Breast epithelium (tissue), 4 donors: ENCODE results near the gene TOX2. TPM values are rescaled to one million over a fixed set of nuclear protein-coding genes. Genes with fewer than 3 reads are reported as not detected.

ENCODE experiments used
- DNase-seq, 2 donors: peaks; one replicate each; pipeline ENCODE4 v3.0.0-alpha.2; 2019; ENCODE audit warnings: low spot score in 2 of 2
- H3K27ac ChIP-seq, 2 donors: fragments of 200-600 bp; sonication (generic) in 1 of 2; one replicate each; pipeline ENCODE4 v1.5.1; 2016 to 2019; ENCODE audit warnings: mild to moderate bottlenecking in 1 of 2
- H3K27me3 ChIP-seq, 2 donors: fragments of 200-600 bp; sonication (generic) in 1 of 2; one replicate each; pipeline versions ENCODE4 v1.5.1 to v1.6.0; 2017 to 2019; ENCODE audit warnings: control low read depth in 1 of 2, mild to moderate bottlenecking in 1 of 2
- H3K36me3 ChIP-seq: fragments of 200-600 bp; one replicate; pipeline ENCODE4 v1.5.1; 2019
- H3K4me1 ChIP-seq, 2 donors: fragments of 200-600 bp; sonication (generic); one replicate each; pipeline ENCODE4 v1.5.1; 2016 to 2019; ENCODE audit warnings: control low read depth in 1 of 2
- H3K4me3 ChIP-seq, 3 donors: fragments of 200-600 bp; sonication (generic); 1 replicate in 2 of 3; 2 replicates in 1 of 3; pipeline ENCODE4 v1.5.1; 2016 to 2019; ENCODE audit warnings: mild to moderate bottlenecking in 3 of 3, moderate library complexity in 2 of 3
- H3K9me3 ChIP-seq, 2 donors: fragments of 200-600 bp; sonication (generic) in 1 of 2; one replicate each; pipeline ENCODE4 v1.5.1; 2016 to 2019; ENCODE audit warnings: control low read depth in 1 of 2
- POLR2A ChIP-seq: fragments of 450-650 bp; IDR thresholded peaks from one replicate; pipeline ENCODE4 v1.6.1; 2016; ENCODE audit warnings: antibody characterized with exemption, mild to moderate bottlenecking, moderate library complexity
- POLR2AphosphoS5 ChIP-seq, 3 donors: sonication (generic); formaldehyde crosslinking; IDR thresholded peaks; one replicate each; pipeline ENCODE4 v1.6.1; 2017; ENCODE audit warnings: antibody characterized with exemption in 3 of 3
- intact Hi-C: fragments of 100-400 bp; cut with DNase I; formaldehyde crosslinking; loops from one replicate; pipeline ENCODE4 v1.15.1; 2023; ENCODE audit warnings: low total_unique reads
- total RNA-seq, 3 donors: library from RNA; depleted of rRNA; stranded (reverse); fragments of >200 nt; gene quantifications; one replicate each; pipeline ENCODE4 v1.1.0, GENCODE V29; 2016
- TF ChIP-seq, protein P1 (sequence below), 3 donors: fragments of 450-650 bp; IDR thresholded peaks; one replicate each; pipeline ENCODE4 v1.5.1; 2016 to 2017; ENCODE audit warnings: antibody characterized with exemption in 3 of 3, mild to moderate bottlenecking in 3 of 3, moderate library complexity in 3 of 3

TOX2 gene
- total RNA-seq, 3 donors from 2014 or later: 0.44 to 7.4 (median 0.66) TPM

GRCh38 chr20:43955062-43955749 is 40.6 kb downstream of the TOX2 start:
- Histone ChIP-seq H3K27ac (no peak overlapping the region), H3K27me3 (no peaks in the 10 kb centered on the region), H3K4me3 (no peak overlapping the region), H3K9me3 (no peaks in the 10 kb centered on the region), H3K36me3 (no peaks in the 10 kb centered on the region), H3K4me1 (no peaks in the 10 kb centered on the region)
- TF ChIP-seq, protein P1, sequence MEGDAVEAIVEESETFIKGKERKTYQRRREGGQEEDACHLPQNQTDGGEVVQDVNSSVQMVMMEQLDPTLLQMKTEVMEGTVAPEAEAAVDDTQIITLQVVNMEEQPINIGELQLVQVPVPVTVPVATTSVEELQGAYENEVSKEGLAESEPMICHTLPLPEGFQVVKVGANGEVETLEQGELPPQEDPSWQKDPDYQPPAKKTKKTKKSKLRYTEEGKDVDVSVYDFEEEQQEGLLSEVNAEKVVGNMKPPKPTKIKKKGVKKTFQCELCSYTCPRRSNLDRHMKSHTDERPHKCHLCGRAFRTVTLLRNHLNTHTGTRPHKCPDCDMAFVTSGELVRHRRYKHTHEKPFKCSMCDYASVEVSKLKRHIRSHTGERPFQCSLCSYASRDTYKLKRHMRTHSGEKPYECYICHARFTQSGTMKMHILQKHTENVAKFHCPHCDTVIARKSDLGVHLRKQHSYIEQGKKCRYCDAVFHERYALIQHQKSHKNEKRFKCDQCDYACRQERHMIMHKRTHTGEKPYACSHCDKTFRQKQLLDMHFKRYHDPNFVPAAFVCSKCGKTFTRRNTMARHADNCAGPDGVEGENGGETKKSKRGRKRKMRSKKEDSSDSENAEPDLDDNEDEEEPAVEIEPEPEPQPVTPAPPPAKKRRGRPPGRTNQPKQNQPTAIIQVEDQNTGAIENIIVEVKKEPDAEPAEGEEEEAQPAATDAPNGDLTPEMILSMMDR (IDR thresholded peaks at IDR 0.05): no peak
- TF ChIP-seq POLR2AphosphoS5 (IDR thresholded peaks at IDR 0.05) (no peak), POLR2A (no peak)
- DNase-seq: no peak
- intact Hi-C loops: no loop called here

- Histone ChIP-seq H3K27ac (no peak overlapping the region), H3K4me3 (no peak overlapping the region), H3K4me1 (no peaks in the 10 kb centered on the region), H3K27me3 (peaks cover 0 to 2% of the 10 kb centered on the region in 2 donors), H3K36me3 (no peaks in the 10 kb centered on the region), H3K9me3 (no peaks in the 10 kb centered on the region)
- TF ChIP-seq POLR2A (no peak), POLR2AphosphoS5 (IDR thresholded peaks at IDR 0.05) (no peak)
- TF ChIP-seq, protein P1 (IDR thresholded peaks at IDR 0.05): no peak
- intact Hi-C loops: no loop called here
- no peak for DNase-seq
Measured at GRCh38 chr20:43955750-43956191, 41.1 kb downstream of the TOX2 start.

DNA sequence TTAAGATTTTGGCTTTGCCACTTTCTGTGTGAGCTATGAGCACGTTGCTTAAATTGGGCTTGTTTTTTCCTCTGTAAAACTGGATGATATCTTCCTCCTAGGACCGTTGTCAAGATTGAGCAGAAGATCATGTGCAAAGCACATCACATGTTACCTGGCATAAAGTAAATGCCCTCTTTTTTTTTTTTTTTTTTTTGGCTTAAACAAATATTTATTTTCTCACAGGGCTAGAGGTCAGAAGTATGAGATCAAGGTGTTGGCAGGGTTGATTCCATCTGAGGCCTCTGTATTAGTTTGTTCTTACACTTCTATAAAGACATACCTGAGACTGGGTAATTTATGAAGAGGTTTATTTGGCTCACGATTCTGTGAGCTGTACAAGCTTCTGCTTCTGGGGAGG is 42.7 kb downstream of the TOX2 start:
- Histone ChIP-seq H3K27me3 (peaks cover 0 to 16% of the 10 kb centered on the region in 2 donors), H3K27ac (no peak overlapping the region), H3K4me1 (no peaks in the 10 kb centered on the region), H3K4me3 (no peak overlapping the region), H3K36me3 (no peaks in the 10 kb centered on the region), H3K9me3 (no peaks in the 10 kb centered on the region)
- intact Hi-C loops: no loop called here
- TF ChIP-seq, protein P1 (IDR thresholded peaks at IDR 0.05): no peak
- TF ChIP-seq POLR2AphosphoS5 (IDR thresholded peaks at IDR 0.05) (no peak), POLR2A (no peak)
- no peak for DNase-seq

DNA sequence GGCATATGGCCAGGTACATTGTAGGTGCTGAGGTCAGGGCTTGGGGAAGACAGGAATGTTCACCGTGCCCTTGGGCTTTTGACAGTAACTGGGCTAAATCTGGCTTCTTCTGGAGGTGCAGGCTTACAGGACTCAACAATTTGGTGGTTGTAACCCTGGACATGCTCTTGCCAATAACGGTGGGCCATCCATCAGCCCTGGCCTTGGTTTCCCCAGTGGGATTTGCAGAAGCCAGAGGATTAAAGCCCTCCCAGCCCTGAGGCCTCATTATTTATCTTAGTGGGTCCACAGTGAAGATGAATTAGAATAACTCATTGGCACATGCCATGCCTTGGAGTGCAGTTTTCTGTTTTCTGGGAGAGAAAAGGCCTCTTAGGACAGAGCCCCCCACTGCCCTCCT is 44.0 kb downstream of the TOX2 start:
- no peaks in the 10 kb centered on the region for H3K36me3 ChIP-seq
- no peaks in the 10 kb centered on the region for H3K9me3 ChIP-seq
- DNase-seq: no peak
- no peak overlapping the region for H3K4me3 ChIP-seq
- H3K27ac ChIP-seq: no peak overlapping the region
- no peaks in the 10 kb centered on the region for H3K4me1 ChIP-seq
- H3K27me3 ChIP-seq: peaks cover 0 to 22% of the 10 kb centered on the region in 2 donors
- intact Hi-C loops: no loop called here
- TF ChIP-seq POLR2AphosphoS5 (IDR thresholded peaks at IDR 0.05): no peak
- TF ChIP-seq, protein P1 (IDR thresholded peaks at IDR 0.05): no peak
- no peak for TF ChIP-seq POLR2A

DNA sequence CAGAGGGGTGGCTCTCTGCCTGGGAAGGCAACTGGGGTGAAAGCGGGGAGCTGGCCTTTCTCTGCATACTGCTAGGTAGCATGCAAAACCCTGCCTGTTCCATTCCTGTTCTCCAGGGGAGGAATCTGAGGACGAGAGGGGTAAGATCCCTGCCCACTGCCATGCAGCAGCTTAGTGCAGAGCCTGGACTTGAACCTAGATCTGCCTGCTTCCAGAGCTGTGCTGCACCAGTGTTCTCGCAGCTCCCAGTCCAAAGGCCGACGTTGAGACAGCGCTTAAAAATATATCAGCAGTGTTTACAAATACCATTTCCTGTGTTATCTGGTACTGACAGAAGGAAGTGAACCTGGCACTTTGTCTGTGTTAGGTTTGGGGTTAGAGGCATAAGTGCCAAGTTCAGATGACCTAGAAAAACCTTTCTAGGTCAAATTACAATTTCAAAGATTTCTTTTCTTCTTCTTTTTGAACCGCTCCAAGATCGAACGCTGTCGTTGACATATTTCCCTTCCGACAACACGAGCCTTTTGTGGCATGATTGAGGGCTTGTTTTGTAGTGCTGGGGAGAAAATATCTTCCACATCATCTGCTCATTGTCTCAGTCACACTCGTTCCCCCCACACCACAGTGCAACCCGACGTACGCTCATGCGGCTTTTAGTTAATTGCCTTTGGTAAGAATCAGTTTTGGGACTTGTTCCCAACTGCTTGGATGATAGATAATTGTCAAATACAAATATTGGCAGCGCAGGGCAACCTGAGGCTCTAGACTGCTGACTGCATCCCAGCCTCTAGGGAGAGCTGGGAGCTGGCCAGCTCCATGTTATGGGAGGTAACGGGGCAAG is 44.6 kb downstream of the TOX2 start:
- TF ChIP-seq POLR2AphosphoS5 (IDR thresholded peaks at IDR 0.05) (no peak), POLR2A (no peak)
- TF ChIP-seq, protein P1 (IDR thresholded peaks at IDR 0.05): no peak
- DNase-seq: no peak
- H3K4me3 ChIP-seq: no peak overlapping the region
- no peaks in the 10 kb centered on the region for H3K9me3 ChIP-seq
- H3K27ac ChIP-seq: no peak overlapping the region
- intact Hi-C loops: no loop called here
- no peaks in the 10 kb centered on the region for H3K4me1 ChIP-seq
- H3K27me3 ChIP-seq: peaks cover 0 to 22% of the 10 kb centered on the region in 2 donors
- H3K36me3 ChIP-seq: no peaks in the 10 kb centered on the region
